ENCODE results near the gene SMTNL1. TPM values are rescaled to one million over a fixed set of nuclear protein-coding genes. Genes with fewer than 3 reads are reported as not detected.

Gene SMTNL1
- polyA plus RNA-seq, 1 experiment = not detected

DNA sequence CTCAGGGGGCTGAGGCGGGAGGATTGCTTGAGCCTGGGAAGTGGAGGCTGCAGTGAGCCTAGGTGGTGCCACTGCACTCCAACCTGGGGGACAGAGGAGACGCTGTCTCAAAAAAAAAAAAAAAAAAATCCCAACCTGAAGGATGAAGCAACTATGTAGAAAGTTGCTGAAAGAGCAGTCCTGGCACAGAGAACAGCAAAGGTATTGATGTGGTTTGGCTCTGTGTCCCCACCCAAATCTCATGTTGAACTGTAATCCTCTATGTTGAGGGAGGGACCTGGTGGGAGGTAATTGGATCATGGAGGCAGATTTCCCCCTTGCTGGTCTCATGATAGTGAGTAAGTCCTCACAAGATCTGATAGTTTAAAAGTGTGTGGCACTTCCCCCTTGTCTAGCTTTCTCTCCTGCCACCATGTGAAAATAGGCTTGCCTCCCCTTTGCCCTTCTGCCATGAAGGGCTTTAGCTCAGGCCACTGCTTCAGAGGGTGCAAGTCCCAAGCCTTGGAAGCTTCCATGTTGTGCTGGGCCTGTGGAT lies 49.4 kb downstream of the SMTNL1 start:
- H3K27me3 ChIP-seq (ENCODE audit: control insufficient read depth, insufficient read depth, low read length) = peaks cover 1% of the 10 kb centered on the region; the same call in 1 of the 2 replicates
- no peak overlapping the region for H3K4me3 ChIP-seq (ENCODE audit: low read depth, low read length)
- ChIA-PET POLR2A (no interaction called here), CTCF (interaction anchor here (2.1 kb wide), 1 partner anchor 19 kb away, joined by 6 read pairs; the partner anchor contains the start of gene UBE2L6)
- TF ChIP-seq, protein P1, sequence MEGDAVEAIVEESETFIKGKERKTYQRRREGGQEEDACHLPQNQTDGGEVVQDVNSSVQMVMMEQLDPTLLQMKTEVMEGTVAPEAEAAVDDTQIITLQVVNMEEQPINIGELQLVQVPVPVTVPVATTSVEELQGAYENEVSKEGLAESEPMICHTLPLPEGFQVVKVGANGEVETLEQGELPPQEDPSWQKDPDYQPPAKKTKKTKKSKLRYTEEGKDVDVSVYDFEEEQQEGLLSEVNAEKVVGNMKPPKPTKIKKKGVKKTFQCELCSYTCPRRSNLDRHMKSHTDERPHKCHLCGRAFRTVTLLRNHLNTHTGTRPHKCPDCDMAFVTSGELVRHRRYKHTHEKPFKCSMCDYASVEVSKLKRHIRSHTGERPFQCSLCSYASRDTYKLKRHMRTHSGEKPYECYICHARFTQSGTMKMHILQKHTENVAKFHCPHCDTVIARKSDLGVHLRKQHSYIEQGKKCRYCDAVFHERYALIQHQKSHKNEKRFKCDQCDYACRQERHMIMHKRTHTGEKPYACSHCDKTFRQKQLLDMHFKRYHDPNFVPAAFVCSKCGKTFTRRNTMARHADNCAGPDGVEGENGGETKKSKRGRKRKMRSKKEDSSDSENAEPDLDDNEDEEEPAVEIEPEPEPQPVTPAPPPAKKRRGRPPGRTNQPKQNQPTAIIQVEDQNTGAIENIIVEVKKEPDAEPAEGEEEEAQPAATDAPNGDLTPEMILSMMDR (IDR thresholded peaks at IDR 0.05; ENCODE audit: insufficient read depth, low read depth, low read length) = no peak
- no peak for DNase-seq (ENCODE audit: low read depth)
- no peaks in the 10 kb centered on the region for H3K36me3 ChIP-seq (ENCODE audit: control insufficient read depth, insufficient read depth, low read length)

DNA sequence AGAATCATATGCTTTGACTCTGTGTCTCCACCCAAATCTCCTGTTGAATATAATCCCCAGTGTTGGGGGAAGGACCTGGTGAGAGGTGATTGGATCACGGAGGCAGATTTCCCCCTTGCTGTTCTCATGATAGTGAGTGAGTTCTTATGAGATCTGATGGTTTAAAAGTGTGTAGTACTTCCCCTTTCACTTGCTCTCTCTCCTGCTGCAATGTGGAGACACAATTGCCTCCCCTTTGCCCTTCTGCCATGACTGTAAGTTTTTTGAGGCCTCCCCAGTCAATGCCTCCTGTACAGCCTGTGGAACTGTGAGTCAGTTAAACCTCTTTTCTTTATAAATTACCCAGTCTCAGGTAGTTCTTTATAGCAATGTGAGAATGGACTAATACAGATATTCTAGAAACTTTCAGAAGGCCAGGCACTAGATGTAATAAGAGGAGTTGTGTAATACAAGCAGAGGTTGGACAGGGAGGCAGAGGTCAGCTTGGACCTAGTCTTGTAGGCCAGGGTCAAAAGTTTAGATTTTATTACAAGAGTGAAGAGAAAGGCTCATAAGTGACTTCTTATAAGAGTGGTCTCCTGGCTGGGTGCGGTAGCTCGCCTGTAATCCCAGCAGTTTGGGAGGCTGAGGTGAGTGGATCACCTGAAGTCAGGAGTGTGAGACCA lies 50.8 kb downstream of the SMTNL1 start:
- no peak for DNase-seq (ENCODE audit: low read depth)
- TF ChIP-seq, protein P1 (IDR thresholded peaks at IDR 0.05; ENCODE audit: insufficient read depth, low read depth, low read length) = no peak
- Histone ChIP-seq H3K4me3 (ENCODE audit: low read depth, low read length) (no peak overlapping the region), H3K27me3 (ENCODE audit: control insufficient read depth, insufficient read depth, low read length) (peaks cover 3% of the 10 kb centered on the region; the same call in 1 of the 2 replicates), H3K36me3 (ENCODE audit: control insufficient read depth, insufficient read depth, low read length) (no peaks in the 10 kb centered on the region)
- ChIA-PET CTCF (interaction anchor here (1.3 kb wide), 1 partner anchor 9 kb away, joined by 3 read pairs; the partner anchor contains the start of gene SERPING1), POLR2A (no interaction called here)

DNA sequence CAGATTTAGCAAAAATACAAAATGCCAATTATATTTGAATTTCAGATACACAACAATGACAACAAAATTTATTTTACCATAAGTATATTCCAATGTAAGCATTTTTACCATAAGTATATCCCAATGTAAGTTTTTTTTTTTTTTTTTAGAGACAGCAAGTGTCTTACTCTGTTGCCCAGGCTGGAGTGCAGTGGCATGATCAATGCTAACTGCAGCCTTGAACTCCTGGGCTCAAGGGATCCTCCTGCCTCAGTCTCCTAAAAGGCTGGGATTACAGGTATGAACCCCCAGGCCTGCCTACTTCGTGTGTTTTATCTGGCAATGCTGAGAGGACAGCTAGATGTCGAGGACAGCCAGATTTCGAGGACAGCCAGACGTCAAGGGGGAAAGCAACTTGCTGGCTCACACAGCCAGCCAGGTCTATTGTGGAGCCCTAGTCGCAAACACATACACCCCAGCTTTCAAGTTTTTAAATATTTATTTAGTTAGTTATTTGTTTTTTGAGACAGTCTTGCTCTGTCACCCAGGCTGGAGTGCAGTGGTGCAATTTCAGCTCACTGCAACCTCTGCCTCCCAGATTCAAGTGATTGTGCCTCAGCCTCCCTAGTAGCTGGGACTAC lies 59.0 kb downstream of the SMTNL1 start:
- TF ChIP-seq, protein P1 (IDR thresholded peaks at IDR 0.05; ENCODE audit: insufficient read depth, low read depth, low read length) = no peak
- ChIA-PET POLR2A (no interaction called here), CTCF (interaction anchor here (0.6 to 8.2 kb wide), 4 partner anchors 21 to 51 kb away, joined by 3 to 50 read pairs (median 16); partner anchors contain the start of gene UBE2L6)
- no peak for DNase-seq (ENCODE audit: low read depth)
- H3K4me3 ChIP-seq (ENCODE audit: low read depth, low read length) = no peak overlapping the region
- H3K27me3 ChIP-seq (ENCODE audit: control insufficient read depth, insufficient read depth, low read length) = 0 out of 2 replicates have a peak, but pooled peaks cover 5% of the 10 kb centered on the region
- no peaks in the 10 kb centered on the region; the same call in 1 of the 2 replicates for H3K36me3 ChIP-seq (ENCODE audit: control insufficient read depth, insufficient read depth, low read length)

DNA sequence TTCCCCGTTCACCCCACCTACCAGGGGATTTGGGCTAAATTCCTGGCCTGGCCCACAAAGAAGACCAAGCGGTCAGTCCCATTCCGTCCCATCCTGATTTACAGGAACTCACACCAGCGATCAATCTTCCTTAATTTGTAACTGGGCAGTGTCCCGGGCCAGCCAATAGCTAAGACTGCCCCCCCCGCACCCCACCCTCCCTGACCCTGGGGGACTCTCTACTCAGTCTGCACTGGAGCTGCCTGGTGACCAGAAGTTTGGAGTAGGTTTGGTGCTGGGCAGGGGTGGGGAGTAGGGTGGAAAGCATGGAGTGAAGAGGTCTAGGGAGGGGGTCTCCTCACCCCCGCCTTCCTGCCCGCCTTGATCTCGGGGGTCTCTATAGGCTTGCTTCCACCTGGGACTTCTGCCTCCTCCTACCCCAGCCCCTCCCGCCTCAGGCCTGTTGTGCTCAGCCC lies 60.1 kb downstream of the SMTNL1 start, which contains the start of gene SERPING1:
SERPING1 (plus strand) TSS at position 225 of the 455 bp plus-strand sequence. CDS start 586 bp downstream, outside the sequence.
- Histone ChIP-seq H3K36me3 (ENCODE audit: control insufficient read depth, insufficient read depth, low read length) (peaks cover 2% of the 10 kb centered on the region; the same call in 1 of the 2 replicates), H3K27me3 (ENCODE audit: control insufficient read depth, insufficient read depth, low read length) (0 out of 2 replicates have a peak, but pooled peaks cover 5% of the 10 kb centered on the region), H3K4me3 (ENCODE audit: low read depth, low read length) (peak within 1 kb of the TSS; percentile 60)
- ChIA-PET CTCF (interaction anchor here (0.6 to 8.2 kb wide), 8 partner anchors 8 to 139 kb away, joined by 3 to 50 read pairs (median 4); partner anchors contain the start of gene UBE2L6), POLR2A (no interaction called here)
- no peak for DNase-seq (ENCODE audit: low read depth)
- TF ChIP-seq, protein P1 (IDR thresholded peaks at IDR 0.05; ENCODE audit: insufficient read depth, low read depth, low read length) = no peak
